Activated CD4-positive, alpha-beta T cell treated with anti-CD3 and anti-CD28 coated beads, Interleukin-2, amount 10 ng/mL, durations not matched to agents 7 days and 5 days (primary cell): ENCODE results near the gene CYP3A7. TPM values are rescaled to one million over a fixed set of nuclear protein-coding genes. Genes with fewer than 3 reads are reported as not detected.
"Not testable (repeated sequence)": the region's sequence is repeated elsewhere in the genome, so short reads cannot be mapped to it uniquely, and the experiment has no call there.

ENCODE experiments used
- CTCF ChIA-PET: fragments of 350-600 bp; sonication (Branson Sonifier 250); formaldehyde crosslinking; loops from one replicate; lab custom pipeline; 2021; ENCODE audit warnings: antibody characterized with exemption; lab: Charles Lee
- POLR2A ChIA-PET: fragments of 350-600 bp; sonication (Branson Sonifier 250); formaldehyde crosslinking; loops from one replicate; lab custom pipeline; 2021; ENCODE audit warnings: antibody characterized with exemption; lab: Charles Lee
- DNase-seq: peaks from one replicate; pipeline ENCODE4 v3.0.0-alpha.2; 2020
- H3K27ac Mint-ChIP-seq: one replicate; pipeline ENCODE4 v1.8.0; 2021; ENCODE audit warnings: mild to moderate bottlenecking, moderate library complexity, mixed read lengths
- H3K27me3 Mint-ChIP-seq: one replicate; pipeline ENCODE4 v1.8.0; 2021; ENCODE audit warnings: mixed read lengths
- H3K36me3 Mint-ChIP-seq: one replicate; pipeline ENCODE4 v1.8.0; 2021; ENCODE audit warnings: low read depth, mixed read lengths
- H3K4me1 Mint-ChIP-seq: one replicate; pipeline ENCODE4 v1.8.0; 2021; ENCODE audit warnings: mixed read lengths
- H3K4me3 Mint-ChIP-seq: one replicate; pipeline ENCODE4 v1.8.0; 2021; ENCODE audit warnings: mild to moderate bottlenecking, moderate library complexity, mixed read lengths
- H3K9me3 Mint-ChIP-seq: one replicate; pipeline ENCODE4 v1.8.0; 2021; ENCODE audit warnings: mixed read lengths
- total RNA-seq, 2 experiments: library from RNA; stranded (reverse); gene quantifications; one replicate each; pipeline ENCODE4 v1.2.3, GENCODE V29; 2021

Gene CYP3A7
- total RNA-seq, 2 experiments from 2014 or later: not detected

DNA sequence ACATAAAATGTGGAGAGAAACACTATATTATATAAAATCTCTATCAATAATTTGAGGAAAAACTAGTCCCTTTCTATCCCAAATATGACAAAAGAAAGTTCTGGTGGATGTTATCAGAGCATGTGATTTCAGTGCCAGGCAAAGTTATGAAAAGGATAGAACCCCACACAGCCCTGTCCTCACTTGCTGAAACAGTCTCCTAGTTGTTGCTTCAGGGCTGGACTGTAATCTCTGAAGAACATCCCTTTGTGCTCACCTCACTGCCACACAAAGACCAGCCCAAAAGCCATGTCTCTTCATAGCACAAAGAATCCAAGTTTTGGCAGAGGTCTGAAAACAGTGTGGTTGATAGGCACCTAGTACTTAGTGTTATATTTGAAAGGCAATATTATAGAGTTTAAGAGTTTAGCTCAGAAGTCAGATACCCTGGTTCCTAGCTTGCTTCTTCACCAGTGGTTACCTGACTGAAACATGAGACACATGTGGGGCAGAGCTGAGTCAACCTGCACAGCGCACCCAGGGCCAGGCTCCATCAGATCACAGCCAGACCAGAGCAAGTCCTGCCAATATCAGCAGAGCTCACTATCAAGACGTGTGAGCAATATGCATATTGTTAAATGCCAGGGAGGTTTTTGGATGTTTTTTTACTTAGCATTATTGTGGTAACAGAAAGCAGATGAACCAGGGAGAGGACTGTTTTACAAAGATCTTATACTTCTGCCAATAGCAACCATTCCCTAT lies 25.0 kb downstream of the CYP3A7 start:
- ChIA-PET CTCF (interaction anchor here (0.6 kb wide), 1 partner anchor 581 kb away, joined by 3 read pairs; no protein-coding TSS in a partner anchor), POLR2A (no interaction called here)
- Mint-ChIP-seq H3K4me3 (no peak overlapping the region), H3K4me1 (no peaks in the 10 kb centered on the region), H3K9me3 (peaks cover 5% of the 10 kb centered on the region), H3K36me3 (no peaks in the 10 kb centered on the region), H3K27ac (no peak overlapping the region), H3K27me3 (no peaks in the 10 kb centered on the region)
- no peak for DNase-seq

DNA sequence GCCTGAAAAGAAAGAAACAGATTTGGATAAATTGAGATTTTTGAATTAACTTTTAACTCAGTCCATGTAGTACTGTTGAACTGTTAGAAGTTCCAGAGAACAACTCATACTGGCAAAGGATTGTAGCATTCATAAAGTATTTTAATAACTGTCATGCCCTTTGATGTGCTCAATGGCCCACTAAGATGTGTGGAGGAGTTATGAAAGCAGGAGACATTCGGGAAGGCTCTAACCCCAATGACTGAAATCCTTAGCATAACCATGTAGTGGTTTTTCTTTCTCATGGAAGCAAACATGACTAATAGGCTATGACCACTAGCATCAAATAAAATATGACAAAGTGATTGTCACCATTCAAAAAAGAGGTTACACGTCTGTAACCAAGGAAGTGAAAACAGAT lies 25.7 kb downstream of the CYP3A7 start:
- H3K4me1 Mint-ChIP-seq: no peaks in the 10 kb centered on the region
- H3K36me3 Mint-ChIP-seq: no peaks in the 10 kb centered on the region
- H3K27ac Mint-ChIP-seq: no peak overlapping the region
- H3K4me3 Mint-ChIP-seq: no peak overlapping the region
- ChIA-PET POLR2A (no interaction called here), CTCF (no interaction called here)
- no peaks in the 10 kb centered on the region for H3K27me3 Mint-ChIP-seq
- peaks cover 1% of the 10 kb centered on the region for H3K9me3 Mint-ChIP-seq
- DNase-seq: no peak

DNA sequence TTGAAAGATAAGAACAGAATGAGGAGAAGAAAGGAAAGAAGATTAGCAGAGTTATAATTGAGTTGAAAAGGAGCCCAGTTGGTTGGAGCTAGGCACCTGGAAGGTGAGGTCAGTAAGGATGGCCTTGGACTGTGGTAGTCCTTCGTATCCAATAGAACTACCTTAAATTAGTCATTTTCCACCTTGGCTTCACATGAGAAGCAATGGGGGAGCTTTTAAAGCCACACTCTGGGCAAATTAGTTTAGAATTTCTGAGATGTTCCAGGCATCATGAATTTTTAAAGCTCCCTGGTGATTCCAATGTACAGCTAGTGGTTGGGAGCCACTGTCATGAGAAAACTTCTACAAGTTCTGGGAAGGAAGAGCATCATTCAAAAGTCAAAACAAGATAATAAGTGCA lies 27.9 kb downstream of the CYP3A7 start:
- CTCF ChIA-PET: no interaction called here
- Mint-ChIP-seq H3K4me1 (no peaks in the 10 kb centered on the region), H3K4me3 (no peak overlapping the region), H3K36me3 (no peaks in the 10 kb centered on the region), H3K27me3 (no peaks in the 10 kb centered on the region), H3K27ac (no peak overlapping the region), H3K9me3 (no peaks in the 10 kb centered on the region)
- no peak for DNase-seq
- POLR2A ChIA-PET: no interaction called here

DNA sequence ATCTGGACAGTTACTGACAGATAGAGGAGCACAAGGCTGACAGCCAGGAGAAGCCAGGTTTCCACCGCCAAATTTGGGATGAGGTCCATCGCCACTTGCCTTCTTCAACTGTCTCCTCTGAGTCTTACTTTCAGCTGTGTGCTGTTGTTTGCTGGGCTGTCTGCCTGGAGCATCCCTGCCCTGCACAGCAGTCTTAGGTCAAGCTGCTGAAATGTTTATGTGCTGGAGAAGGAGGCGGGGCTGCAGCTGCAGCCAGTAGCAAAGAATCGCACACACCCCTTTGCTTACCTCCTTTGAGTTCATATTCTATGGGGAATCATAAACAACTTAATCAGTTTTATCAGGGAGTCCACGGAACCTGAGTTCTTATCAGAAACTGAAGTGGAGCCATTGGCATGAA lies 35.0 kb downstream of the CYP3A7 start:
- no peaks in the 10 kb centered on the region for H3K27me3 Mint-ChIP-seq
- no peak overlapping the region for H3K4me3 Mint-ChIP-seq
- no peaks in the 10 kb centered on the region for H3K36me3 Mint-ChIP-seq
- H3K9me3 Mint-ChIP-seq: no peaks in the 10 kb centered on the region
- H3K27ac Mint-ChIP-seq: no peak overlapping the region
- H3K4me1 Mint-ChIP-seq: no peaks in the 10 kb centered on the region
- no peak for DNase-seq
- POLR2A ChIA-PET: no interaction called here
- CTCF ChIA-PET: no interaction called here

DNA sequence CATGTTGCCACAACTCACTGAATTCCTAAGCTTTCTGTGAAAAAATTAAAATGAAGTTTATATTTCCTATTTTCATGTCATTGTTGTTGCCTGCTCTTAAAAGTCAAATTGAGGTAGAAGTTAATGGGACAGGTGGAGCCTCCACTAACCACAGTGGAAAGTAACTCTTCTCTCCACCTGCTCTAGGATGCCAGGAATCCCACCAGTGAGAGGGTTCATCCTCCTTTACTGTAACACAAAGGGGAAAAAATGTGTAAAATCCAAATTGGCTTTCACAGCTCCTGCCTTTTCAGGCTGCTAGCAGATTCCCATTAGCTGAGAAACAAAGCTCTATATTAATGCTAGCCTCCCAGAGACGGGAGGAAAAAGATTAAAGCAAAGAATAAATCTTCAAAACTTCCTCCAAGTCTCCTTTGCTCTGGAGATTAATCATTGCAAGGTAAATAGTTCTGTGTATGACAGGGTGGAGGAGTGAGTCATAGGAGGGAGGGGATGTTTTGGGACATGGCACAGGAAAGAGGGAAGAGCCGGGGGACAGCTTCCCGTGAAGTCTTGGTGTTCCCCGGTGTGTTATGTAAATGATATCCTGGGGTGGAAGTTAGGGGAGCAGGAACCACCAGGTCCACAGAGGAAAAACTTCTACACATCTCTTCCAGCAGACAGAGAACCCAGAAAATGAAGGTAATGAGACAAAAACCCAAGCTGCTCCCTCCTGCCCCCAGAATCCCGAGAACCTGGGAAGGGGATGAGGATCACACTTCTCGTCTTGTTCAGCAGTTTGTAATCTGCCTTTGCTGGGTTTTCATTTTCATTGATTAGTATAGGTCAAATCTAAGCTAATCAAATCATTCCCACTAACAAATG lies 35.9 kb downstream of the CYP3A7 start:
- H3K4me1 Mint-ChIP-seq, H3K4me3 Mint-ChIP-seq, POLR2A ChIA-PET, H3K27ac Mint-ChIP-seq, H3K36me3 Mint-ChIP-seq, DNase-seq, CTCF ChIA-PET, H3K9me3 Mint-ChIP-seq, H3K27me3 Mint-ChIP-seq: not testable (repeated sequence)

DNA sequence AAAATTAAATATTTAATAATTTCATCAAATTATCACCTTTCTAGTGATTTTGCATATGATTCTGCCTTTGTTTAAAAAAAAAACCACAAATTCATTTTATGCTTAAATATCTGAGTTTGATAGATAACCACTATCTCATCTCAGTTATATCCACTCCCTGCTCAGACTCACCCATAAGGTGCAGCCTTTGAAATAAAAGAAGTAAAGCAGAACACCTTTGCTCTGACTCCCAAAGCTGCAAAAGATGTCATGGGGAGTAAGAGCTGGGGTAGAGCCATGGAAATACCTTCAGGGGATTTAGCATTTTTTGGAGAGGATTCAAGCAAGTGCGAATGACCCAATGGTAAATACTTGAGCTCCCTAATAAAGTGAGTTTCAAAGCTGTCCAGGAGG lies 40.1 kb downstream of the CYP3A7 start:
- peaks cover 2% of the 10 kb centered on the region for H3K36me3 Mint-ChIP-seq
- H3K9me3 Mint-ChIP-seq: peaks cover 7% of the 10 kb centered on the region
- H3K4me3 Mint-ChIP-seq: no peak overlapping the region
- no peaks in the 10 kb centered on the region for H3K27me3 Mint-ChIP-seq
- H3K27ac Mint-ChIP-seq: no peak overlapping the region
- ChIA-PET CTCF (interaction anchor here (0.7 kb wide), 1 partner anchor 46 kb away, joined by 3 read pairs; no protein-coding TSS in a partner anchor), POLR2A (no interaction called here)
- DNase-seq: no peak
- no peaks in the 10 kb centered on the region for H3K4me1 Mint-ChIP-seq

DNA sequence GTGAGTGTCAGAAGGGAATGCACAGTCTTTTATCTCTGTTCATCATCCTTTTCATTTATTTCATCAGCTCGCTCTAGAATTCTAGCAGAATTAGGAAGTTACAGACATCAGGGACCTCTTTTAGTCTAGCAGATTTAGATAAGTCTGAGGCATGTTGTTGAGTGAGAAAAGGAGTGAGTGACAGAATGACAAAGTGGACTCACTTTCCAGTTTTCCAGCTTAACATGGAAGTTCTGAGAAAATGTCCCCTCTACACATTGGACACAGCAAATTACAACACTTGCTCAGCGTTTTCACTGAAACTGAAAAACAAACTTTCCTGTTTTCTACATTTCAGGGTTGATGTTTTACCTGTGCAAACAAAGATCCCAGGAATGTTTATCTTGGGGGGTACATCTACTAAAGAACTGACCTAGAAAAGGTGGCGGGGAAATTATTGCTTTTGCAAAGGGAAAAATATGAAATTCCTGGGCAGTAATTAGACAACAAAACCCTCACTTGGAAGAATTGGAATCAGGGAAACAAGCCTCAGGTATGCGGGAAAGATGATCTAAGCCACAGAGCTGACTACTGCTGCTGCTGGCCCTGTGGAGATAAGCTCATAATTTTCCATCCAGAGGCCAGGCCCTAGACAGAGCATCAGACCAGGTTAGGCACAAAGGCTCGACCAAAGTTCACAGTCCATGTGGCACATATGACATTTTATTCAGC lies 40.6 kb downstream of the CYP3A7 start:
- ChIA-PET POLR2A (no interaction called here), CTCF (interaction anchor here (0.6 kb wide), 2 partner anchors 199 to 1264 kb away, joined by 3 read pairs; no protein-coding TSS in a partner anchor)
- peaks cover 7% of the 10 kb centered on the region for H3K9me3 Mint-ChIP-seq
- no peak for DNase-seq
- no peak overlapping the region for H3K27ac Mint-ChIP-seq
- H3K27me3 Mint-ChIP-seq: no peaks in the 10 kb centered on the region
- H3K36me3 Mint-ChIP-seq: peaks cover 2% of the 10 kb centered on the region
- no peaks in the 10 kb centered on the region for H3K4me1 Mint-ChIP-seq
- no peak overlapping the region for H3K4me3 Mint-ChIP-seq

DNA sequence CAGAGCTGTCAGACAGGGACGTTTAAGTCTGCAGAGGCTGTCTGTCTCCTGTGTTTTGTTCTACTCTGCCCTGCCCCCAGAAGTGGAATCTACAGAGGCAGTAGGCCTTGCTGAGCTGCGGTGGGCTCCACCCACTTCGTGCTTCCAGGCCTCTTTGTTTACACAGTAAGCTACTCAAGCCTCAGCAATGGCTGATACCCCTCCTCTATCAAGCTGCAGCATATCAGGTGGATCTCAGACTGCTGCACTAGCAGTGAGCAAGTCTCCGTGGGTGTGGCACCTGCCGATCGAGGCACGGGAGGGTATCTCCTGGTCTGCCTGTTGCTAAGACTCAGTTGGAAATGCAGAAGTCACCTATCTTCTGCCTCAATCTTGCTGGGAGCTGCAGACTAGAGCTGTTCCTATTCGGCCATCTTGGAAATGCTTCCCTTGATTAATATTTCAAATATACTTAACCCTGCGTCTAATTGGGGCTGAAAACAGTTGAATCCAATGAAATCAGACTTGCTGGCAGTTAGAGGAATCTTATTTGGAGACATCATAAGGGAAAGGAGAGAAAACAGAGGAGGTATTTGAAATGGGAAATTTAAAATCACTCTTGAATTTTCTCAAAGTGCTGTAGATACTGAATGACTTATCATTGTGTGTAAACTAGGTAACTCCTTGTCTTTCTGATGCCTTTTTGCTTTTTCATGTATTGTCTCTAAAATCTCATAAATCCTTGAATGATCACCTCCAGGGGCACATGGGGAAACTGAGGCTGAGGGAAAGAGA lies 41.4 kb downstream of the CYP3A7 start:
- H3K36me3 Mint-ChIP-seq: peaks cover 2% of the 10 kb centered on the region
- no peak overlapping the region for H3K4me3 Mint-ChIP-seq
- H3K27me3 Mint-ChIP-seq: no peaks in the 10 kb centered on the region
- no peaks in the 10 kb centered on the region for H3K4me1 Mint-ChIP-seq
- ChIA-PET CTCF (interaction anchor here (0.6 kb wide), 1 partner anchor 1264 kb away, joined by 3 read pairs; no protein-coding TSS in a partner anchor), POLR2A (no interaction called here)
- H3K27ac Mint-ChIP-seq: no peak overlapping the region
- DNase-seq: peak; percentile 6
- peaks cover 7% of the 10 kb centered on the region for H3K9me3 Mint-ChIP-seq

DNA sequence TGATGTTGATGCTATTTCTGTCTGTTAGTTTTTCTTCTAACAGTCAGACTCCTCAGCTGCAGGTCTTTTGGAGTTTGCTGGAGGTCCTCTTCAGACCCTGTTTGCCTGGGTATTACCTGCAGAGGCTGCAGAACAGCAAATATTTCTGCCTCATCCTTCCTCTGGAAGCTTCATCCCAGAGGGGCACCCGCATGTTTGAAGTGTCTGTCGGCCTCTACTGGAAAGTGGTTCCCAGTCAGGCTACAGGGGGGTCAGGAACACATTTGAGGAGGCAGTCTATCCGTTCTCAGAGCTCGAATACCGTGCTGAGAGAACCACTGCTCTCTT lies 41.9 kb downstream of the CYP3A7 start:
- H3K4me3 Mint-ChIP-seq: no peak overlapping the region
- DNase-seq: no peak
- CTCF ChIA-PET: no interaction called here
- peaks cover 9% of the 10 kb centered on the region for H3K9me3 Mint-ChIP-seq
- H3K36me3 Mint-ChIP-seq: peaks cover 2% of the 10 kb centered on the region
- peaks cover 4% of the 10 kb centered on the region for H3K27me3 Mint-ChIP-seq
- H3K27ac Mint-ChIP-seq: no peak overlapping the region
- POLR2A ChIA-PET: no interaction called here
- H3K4me1 Mint-ChIP-seq: no peaks in the 10 kb centered on the region

DNA sequence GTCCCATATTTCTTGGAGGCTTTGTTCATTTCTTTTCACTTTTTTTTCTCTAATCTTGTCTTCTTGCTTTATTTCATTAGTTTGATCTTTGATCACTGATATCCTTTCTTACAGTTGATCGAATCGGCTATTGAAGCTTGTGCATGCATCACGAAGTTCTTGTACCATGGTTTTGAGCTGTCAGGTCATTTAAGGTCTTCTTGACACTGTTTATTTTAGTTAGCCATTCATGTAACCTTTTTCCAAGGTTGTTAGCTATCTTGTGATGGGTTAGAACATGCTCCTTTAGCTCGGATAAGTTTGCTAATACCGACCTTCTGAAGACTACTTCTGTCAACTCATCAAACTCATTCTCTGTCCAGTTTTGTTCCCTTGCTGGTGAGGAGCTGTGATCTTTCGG lies 42.4 kb downstream of the CYP3A7 start:
- H3K4me3 Mint-ChIP-seq, POLR2A ChIA-PET, DNase-seq, CTCF ChIA-PET, H3K27me3 Mint-ChIP-seq, H3K27ac Mint-ChIP-seq, H3K9me3 Mint-ChIP-seq, H3K4me1 Mint-ChIP-seq, H3K36me3 Mint-ChIP-seq: not testable (repeated sequence)

DNA sequence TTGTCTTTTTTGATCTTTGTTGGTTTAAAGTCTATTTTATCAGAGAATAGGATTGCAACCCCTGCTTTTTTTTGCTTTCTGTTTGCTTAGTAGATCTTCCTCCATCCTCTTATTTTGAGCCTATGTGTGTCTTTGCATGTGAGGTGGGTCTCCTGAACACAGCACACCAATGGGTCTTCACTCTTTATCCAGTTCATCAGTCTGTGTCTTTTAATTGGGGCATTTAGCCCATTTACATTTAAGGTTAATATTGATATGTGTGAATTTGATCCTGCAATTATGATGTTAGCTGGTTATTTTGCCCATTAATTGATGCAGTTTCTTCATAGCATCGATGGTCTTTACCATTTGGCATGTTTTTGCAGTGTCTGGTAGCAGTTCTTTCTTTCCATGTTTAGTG lies 43.3 kb downstream of the CYP3A7 start:
- peaks cover 14% of the 10 kb centered on the region for H3K9me3 Mint-ChIP-seq
- H3K27me3 Mint-ChIP-seq, H3K4me1 Mint-ChIP-seq, CTCF ChIA-PET, H3K36me3 Mint-ChIP-seq, POLR2A ChIA-PET, DNase-seq, H3K4me3 Mint-ChIP-seq, H3K27ac Mint-ChIP-seq: not testable (repeated sequence)

DNA sequence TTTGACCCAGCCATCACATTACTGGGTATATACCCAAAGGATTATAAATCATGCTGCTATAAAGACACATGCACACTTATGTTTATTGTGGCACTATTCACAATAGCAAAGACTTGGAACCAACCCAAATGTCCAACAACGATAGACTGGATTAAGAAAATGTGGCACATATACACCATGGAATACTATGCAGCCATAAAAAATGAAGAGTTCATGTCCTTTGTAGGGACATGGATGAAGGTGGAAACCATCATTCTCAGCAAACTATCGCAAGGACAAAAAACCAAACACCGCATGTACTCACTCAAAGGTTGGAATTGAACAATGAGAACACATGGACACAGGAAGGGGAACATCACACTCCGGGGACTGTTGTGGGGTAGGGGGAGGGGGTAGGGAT lies 44.1 kb downstream of the CYP3A7 start:
- not testable (repeated sequence) for H3K27ac Mint-ChIP-seq, H3K36me3 Mint-ChIP-seq

More for the DNA sequence above, 44.1 kb downstream of the CYP3A7 start:
- H3K4me1 Mint-ChIP-seq, DNase-seq, POLR2A ChIA-PET, H3K4me3 Mint-ChIP-seq, CTCF ChIA-PET, H3K27me3 Mint-ChIP-seq: not testable (repeated sequence)
- peaks cover 14% of the 10 kb centered on the region for H3K9me3 Mint-ChIP-seq
